Coronary artery (tissue), 2 donors: ENCODE measurements around the gene MORN5.
A peak's percentile ranks its signal among the peaks of the same experiment; 100 is the strongest.

Experiments used
- DNase-seq: peaks from one replicate; pipeline ENCODE4 v3.0.0-alpha.2; 2017; ENCODE audit warnings: low spot score
- H3K27ac ChIP-seq, 2 donors: fragments of 200-600 bp; sonication (generic); one replicate each; pipeline ENCODE4 v1.5.1; 2016 to 2019
- H3K4me3 ChIP-seq: fragments of 200-600 bp; sonication (generic); 2 replicates; pipeline ENCODE4 v1.5.1; 2016; ENCODE audit warnings: mild to moderate bottlenecking, moderate library complexity
- CTCF ChIP-seq: fragments of 200-600 bp; sonication (generic); IDR thresholded peaks from one replicate; pipeline ENCODE4 v1.5.1; 2019; ENCODE audit warnings: antibody characterized with exemption

MORN5 gene

GRCh38 chr9:122125509-122126330 is 34.0 kb upstream of the MORN5 start:
- no peak for DNase-seq
- Histone ChIP-seq H3K27ac (no peak overlapping the region), H3K4me3 (peak overlapping the region; percentile 58)
- TF ChIP-seq CTCF: no peak

- DNase-seq: no peak
- peak overlapping the region; percentile 58 for H3K4me3 ChIP-seq
- TF ChIP-seq CTCF: no peak
- no peak overlapping the region for H3K27ac ChIP-seq
Observed at GRCh38 chr9:122126331-122127261, 33.1 kb upstream of the MORN5 start.

GRCh38 chr9:122127396-122127798 is 32.3 kb upstream of the MORN5 start:
- DNase-seq: no peak
- H3K4me3 ChIP-seq: peak overlapping the region; percentile 58
- H3K27ac ChIP-seq: no peak overlapping the region
- TF ChIP-seq CTCF: no peak

- peak overlapping the region in 1 of 2 donors; percentile 32 for H3K27ac ChIP-seq
- no peak overlapping the region for H3K4me3 ChIP-seq
- no peak for TF ChIP-seq CTCF
- DNase-seq: no peak
Observed at GRCh38 chr9:122128007-122128968, 31.4 kb upstream of the MORN5 start.

GRCh38 chr9:122128969-122129343 is 30.8 kb upstream of the MORN5 start:
- no peak overlapping the region for H3K27ac ChIP-seq
- H3K4me3 ChIP-seq: no peak overlapping the region
- DNase-seq: no peak
- no peak for TF ChIP-seq CTCF

GRCh38 chr9:122129969-122130368 is 29.7 kb upstream of the MORN5 start:
- H3K4me3 ChIP-seq: no peak overlapping the region
- no peak for DNase-seq
- no peak overlapping the region for H3K27ac ChIP-seq
- no peak for TF ChIP-seq CTCF
